HG03521 (cell line): ENCODE data around the gene CYP4F12.

Experiments used
- ATAC-seq: cut with Tn5 transposase; IDR thresholded peaks from one replicate; pipeline ENCODE4 v1.9.1; 2021; ENCODE audit warnings: mild to moderate bottlenecking, moderate library complexity; ENCODE audit not compliant: unreplicated experiment

Gene CYP4F12, protein sequence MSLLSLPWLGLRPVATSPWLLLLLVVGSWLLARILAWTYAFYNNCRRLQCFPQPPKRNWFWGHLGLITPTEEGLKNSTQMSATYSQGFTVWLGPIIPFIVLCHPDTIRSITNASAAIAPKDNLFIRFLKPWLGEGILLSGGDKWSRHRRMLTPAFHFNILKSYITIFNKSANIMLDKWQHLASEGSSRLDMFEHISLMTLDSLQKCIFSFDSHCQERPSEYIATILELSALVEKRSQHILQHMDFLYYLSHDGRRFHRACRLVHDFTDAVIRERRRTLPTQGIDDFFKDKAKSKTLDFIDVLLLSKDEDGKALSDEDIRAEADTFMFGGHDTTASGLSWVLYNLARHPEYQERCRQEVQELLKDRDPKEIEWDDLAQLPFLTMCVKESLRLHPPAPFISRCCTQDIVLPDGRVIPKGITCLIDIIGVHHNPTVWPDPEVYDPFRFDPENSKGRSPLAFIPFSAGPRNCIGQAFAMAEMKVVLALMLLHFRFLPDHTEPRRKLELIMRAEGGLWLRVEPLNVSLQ

GRCh38 chr19:15672580-15673175 lies at the start of gene CYP4F12:
CYP4F12 (plus strand) TSS chr19:15673087; CDS start chr19:15673530, 443 bp downstream.
- no peak for ATAC-seq

DNA sequence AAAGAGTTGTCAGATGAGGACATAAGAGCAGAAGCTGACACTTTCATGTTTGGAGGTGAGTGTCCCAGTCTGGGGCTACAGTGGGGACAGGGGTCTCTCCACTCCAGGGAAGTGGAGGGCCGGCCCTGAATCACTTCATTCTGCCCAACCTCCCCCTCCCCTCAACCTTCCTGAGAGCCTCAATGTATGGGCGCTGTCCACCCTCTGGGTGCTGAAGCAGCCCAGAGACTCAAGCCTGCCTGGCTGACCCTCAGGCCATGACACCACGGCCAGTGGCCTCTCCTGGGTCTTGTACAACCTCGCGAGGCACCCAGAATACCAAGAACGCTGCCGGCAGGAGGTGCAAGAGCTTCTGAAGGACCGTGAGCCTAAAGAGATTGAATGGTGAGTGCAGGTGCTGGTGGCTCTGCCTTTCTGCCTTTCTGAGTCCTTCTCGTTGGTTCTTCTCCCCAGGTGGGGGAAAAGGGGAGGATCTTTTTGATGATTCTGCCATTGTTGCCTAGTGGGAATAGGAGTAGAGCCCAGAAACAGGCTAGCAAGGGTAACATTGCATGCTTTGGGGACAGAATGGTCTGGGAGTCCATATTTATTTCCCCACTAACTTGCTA lies 49.1 kb upstream of the CYP4F12 start:
- no peak for ATAC-seq

- no peak for ATAC-seq
These were observed 44.5 kb upstream of the CYP4F12 start for GRCh38 chr19:15628236-15629002.

- no peak for ATAC-seq
These were observed 43.6 kb upstream of the CYP4F12 start for GRCh38 chr19:15629003-15629880.

GRCh38 chr19:15631817-15632216 lies 41.1 kb upstream of the CYP4F12 start:
- no peak for ATAC-seq

DNA sequence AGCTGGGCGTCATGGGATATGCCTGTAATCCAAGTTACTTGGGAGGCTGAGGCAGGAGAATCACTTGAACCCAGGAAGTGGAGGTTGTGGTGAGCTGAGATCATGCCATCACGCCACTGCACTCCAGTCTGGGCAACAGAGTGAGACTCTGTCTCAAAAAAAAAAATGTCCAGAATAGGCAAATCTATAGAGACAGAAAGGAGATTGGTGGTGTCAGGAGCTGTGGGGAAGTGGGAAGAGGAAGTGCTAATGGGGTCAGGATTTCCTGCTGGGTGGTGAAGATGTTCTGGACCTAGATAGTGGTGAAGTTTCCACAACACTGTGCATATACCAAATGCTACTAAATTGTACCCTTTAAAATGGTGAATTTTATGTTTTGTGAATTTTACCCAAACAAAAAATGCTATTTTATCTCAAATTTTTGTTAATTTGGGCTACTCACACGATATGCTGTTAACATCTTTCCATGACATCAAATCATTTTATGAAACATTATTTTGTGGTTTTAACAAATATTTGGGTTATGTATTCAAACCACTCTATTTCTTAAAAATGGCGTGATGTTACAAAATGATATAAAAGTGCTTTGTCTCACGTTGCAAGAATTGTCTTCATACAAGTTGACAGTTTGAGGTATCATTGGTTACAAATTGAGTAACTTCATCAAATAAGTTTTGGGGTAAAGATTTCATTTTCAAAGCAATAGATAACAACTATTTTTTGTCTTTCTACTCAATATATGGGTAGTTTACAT lies 39.6 kb upstream of the CYP4F12 start:
- ATAC-seq, result no peak

- no peak for ATAC-seq
These were observed 38.8 kb upstream of the CYP4F12 start for GRCh38 chr19:15634105-15634504.

DNA sequence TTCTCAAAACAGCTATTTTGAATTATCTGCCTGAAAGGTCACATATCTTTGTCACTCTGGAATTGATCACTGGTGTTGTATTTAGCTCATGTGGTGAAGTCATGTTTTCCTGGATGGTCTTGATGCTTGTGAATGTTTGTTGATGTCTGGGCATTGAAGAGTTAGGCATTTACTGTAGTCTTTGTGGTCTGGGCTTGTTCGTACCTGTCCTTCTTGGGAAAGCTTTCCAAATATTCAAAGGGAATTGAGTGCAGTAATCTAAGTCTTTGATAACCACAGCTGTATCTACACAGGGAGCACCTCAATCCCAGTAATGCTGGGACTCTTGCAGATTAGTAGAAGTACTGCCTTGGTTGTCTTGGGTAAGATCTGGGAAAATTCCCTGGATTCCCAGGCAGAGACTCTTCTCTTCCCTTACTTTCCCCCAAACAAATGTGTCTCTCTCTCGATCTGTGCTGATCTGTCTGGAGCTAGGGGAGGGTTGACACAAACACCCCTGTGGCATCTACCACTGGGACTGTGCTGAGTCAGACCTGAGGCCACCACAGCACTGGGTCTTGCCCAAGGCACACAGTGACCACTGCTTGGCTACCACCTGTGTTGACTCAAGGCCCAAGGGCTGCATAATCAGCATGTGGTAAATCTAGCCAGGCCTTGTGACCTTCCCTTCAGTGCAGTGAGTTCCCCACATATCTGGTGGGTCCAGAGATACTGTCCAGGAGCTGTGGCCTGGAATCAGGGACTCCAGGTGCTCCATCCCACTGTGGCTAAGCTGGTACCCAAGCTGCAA lies 37.7 kb upstream of the CYP4F12 start:
- no peak for ATAC-seq

- ATAC-seq, result no peak
These were observed 36.9 kb upstream of the CYP4F12 start for GRCh38 chr19:15636026-15636425.

DNA sequence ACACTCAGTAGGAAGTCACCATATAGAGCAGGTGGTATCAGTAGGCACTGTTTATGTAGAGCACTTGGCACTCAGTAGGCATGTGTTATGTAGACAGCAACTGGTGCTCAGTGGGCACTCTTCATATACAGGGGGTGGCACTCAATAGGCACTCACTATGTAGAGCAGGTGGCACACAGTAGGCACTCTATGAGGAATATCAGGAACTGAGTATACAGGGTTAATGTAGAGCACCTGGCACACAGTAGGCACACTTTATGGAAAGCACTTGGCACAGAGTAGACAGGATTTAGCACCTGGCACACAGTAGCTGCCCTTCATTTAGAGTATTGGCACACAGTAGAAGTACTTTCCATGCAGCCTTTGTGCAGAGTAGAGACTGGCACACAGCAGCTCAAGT lies 33.3 kb upstream of the CYP4F12 start:
- no peak for ATAC-seq

DNA sequence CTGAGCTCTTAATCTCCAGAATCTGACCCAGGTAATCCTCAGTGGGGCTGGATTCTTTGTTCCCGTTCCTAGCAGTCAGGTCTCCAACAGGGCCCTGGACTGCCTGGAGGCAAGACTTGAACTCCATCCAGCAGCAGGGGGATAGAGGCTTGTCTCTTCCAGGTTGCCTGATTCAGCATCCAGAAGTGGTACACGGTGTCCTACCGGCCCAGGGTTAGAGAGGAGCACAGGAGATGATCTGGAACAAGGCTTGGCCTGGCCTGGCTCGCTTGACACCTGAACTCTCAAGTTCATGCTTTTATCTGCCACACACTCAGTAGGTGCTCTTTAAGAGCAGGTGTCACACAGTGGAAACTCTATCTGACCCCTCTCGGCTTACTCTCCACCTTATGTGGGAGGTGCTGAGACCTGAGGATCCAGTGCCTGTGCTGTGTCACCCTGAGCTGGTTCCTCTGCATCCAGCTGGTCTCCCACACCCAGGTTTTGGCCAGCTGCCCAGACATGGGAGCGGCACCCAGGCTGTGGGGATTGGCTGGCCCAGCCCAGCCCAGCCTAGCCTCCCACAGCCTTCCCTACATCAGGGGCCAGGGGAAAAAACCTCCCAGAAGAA lies 32.5 kb upstream of the CYP4F12 start, which contains the start of gene CYP4F3:
TSS of gene CYP4F3 (plus strand) at position 604 of the 610 bp plus-strand sequence. CDS start 519 bp downstream, outside the sequence.
- ATAC-seq, result no peak

DNA sequence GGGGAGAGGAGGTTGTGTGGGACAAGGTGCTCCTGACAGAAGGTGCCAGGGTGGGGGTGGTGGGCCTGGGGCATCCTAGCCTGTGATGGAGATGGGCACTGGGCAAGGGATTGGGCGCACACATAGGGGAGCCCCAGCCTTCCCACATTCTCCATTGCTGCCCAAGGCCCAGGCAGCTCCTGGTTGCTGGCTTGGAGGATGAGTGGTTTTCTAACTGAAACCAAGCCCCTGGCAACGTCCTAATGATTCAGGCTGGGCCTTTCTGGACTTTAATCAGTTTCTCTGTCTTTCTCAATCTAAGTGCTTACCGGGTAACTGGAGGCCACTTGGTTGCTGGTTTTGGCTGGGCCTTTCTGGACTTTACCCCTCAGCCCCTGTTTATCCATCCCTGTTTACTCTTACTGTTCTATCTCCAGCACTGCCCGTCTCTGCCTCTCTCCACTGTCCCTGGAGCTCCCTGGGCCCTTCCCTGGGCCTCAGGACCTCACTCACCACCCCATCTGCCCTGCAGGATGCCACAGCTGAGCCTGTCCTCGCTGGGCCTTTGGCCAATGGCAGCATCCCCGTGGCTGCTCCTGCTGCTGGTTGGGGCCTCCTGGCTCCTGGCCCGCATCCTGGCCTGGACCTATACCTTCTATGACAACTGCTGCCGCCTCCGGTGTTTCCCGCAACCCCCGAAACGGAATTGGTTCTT lies 31.8 kb upstream of the CYP4F12 start:
- ATAC-seq, result no peak

DNA sequence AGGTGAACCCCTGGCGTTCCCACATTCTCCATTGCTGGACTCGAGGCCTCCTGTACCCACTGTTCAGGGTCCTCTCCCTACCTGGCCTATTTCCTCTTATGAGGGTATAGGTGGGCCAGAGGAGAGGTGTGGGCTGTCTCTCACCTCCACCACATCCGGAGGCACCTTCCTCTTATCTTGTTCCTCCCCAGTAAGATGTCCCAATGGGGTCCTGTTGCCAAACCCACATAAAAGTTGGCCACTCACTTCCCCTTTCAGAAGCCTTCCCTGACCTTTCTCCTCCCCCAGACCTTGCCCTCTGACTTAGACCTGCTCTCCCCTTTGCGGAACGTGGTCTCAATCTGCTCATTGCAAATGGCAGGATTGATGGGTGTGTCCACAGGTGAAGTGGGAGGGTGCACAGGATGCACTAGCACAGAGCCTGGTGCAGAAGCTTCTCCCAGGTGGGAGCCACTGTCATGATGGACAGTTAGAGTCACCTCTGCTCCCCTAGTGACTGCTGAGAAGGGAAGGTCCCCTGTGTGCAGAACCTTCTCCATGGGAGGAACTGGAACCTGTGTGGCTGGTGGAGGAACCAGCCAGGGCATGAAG lies 30.9 kb upstream of the CYP4F12 start:
- no peak for ATAC-seq

GRCh38 chr19:15642807-15643206 lies 30.1 kb upstream of the CYP4F12 start:
- ATAC-seq, result no peak

DNA sequence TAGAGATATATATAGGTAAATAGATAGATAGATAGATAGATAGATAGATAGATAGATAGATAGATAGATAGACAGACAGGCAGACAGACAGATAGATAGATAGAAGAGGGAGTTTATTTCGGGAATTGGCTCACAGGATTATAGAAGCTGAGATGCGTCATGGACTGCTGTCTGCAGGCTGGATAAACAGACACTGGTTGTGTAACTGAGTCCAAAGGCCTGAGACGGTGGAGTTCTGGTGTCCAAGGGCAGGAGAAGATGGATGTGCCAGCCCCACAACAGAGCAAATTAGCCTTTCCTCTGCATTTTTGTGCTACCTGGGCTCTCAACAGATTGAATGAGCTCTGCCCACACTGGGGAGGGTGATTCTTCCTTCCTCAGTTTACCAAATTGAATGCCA lies 29.5 kb upstream of the CYP4F12 start:
- ATAC-seq, result no peak

DNA sequence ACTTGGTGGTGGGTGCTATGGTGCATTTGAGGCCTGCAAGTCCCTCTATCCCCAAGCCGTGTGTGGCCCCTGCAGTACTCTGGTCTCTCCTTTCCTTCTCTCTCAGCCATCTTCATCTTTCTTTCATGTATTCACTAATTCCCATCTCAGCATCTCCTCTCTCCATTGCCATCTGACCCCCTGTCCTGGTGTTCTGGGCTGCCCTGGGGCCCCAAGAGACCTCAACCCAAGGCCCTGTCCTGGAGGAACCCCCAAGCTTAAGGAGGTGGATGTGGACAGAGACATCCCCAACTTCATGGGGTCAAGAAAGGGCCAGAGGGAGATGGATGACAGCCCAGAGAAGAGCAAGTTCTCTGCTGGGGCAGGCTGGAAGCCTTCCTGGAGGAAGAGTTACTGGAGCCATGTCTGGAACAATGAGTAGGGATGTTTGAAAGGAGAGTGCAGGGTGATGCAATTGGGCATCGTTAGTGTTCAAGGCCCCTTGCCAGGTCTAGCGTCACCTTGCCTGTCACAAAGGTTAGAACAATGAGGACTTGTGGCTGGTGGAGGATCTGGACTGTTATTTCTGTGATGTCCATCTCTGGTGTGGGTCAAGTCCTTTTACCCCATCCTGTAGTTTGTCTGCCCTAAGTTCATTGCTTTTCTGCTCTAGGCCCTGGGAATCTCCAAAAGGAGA lies 28.7 kb upstream of the CYP4F12 start:
- no peak for ATAC-seq

DNA sequence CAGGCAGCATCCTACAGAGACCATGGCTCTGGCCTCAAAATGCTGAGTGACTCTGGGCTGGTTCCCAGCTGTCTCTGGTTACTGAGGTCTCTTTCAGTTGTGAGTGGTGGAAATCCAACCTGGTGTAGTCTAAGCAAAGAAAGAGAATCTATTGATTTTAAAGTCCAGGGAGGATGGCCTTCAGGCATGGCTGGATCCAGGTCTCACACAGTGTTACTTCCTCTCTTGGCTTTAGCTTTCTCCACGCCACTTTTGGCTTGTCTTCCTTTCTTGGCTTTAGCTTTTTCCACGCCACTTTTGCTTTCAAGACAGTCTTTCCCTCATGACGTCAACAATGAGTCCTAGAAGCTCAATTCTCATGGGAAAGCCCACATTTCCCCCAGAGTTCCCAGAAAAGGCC lies 28.1 kb upstream of the CYP4F12 start:
- ATAC-seq, result no peak
